Measurements from ENCODE around the gene COL25A1.

Gene COL25A1

GRCh38 chr4:109185951-109186350, 116.5 kb downstream of the COL25A1 start:
- TF ChIP-seq, protein P1, sequence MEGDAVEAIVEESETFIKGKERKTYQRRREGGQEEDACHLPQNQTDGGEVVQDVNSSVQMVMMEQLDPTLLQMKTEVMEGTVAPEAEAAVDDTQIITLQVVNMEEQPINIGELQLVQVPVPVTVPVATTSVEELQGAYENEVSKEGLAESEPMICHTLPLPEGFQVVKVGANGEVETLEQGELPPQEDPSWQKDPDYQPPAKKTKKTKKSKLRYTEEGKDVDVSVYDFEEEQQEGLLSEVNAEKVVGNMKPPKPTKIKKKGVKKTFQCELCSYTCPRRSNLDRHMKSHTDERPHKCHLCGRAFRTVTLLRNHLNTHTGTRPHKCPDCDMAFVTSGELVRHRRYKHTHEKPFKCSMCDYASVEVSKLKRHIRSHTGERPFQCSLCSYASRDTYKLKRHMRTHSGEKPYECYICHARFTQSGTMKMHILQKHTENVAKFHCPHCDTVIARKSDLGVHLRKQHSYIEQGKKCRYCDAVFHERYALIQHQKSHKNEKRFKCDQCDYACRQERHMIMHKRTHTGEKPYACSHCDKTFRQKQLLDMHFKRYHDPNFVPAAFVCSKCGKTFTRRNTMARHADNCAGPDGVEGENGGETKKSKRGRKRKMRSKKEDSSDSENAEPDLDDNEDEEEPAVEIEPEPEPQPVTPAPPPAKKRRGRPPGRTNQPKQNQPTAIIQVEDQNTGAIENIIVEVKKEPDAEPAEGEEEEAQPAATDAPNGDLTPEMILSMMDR (IDR thresholded peaks at IDR 0.05; ENCODE audit: low read depth, low read length), result no peak
- H3K4me3 ChIP-seq (ENCODE audit: low read depth, low read length), result no peak overlapping the region

DNA sequence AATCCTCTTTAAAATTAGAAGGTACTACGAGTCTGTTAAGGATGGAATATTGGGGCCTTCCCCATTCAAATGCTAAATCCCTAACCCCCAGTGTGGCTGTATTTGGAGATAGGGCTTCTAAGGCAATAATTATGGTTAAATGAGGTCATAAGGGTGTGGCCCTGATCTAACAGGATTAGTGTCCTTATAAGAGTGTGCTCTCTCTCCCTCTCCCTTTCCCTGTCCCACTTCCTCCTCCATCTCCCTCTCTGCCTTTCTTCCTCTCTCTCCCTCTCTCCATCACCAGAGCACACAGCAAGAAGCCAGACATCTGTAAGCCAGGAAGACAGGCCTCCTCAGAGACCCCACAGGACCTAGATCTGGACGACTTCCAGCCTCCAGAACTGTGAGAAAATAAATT, 116.9 kb downstream of the COL25A1 start:
- TF ChIP-seq, protein P1 (IDR thresholded peaks at IDR 0.05; ENCODE audit: low read depth, low read length), result no peak
- no peak overlapping the region for H3K4me3 ChIP-seq (ENCODE audit: low read depth, low read length)

DNA sequence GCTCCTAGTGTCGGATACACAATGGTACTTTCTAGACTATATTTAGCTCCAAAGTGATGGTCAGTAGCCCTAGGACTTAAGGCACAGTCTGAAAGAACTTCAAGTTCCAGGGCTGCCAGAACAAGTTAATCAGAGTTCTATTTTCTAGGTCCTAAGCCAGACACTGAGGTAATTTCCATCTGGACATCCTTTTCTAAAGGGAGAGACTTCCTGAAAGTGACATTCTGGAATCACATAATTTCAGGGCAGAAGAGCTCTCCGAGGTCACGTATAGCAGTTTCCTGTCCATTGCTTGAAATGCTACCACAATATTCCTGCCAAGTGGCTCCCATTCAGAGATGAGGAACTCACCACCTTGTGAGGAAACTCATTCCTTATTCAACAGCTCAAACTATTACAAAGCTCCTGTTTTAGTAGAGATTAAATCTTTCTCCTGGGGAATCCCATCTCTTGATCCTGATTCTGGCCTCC, 117.9 kb downstream of the COL25A1 start:
- TF ChIP-seq, protein P1 (IDR thresholded peaks at IDR 0.05; ENCODE audit: low read depth, low read length), result no peak
- no peak overlapping the region for H3K4me3 ChIP-seq (ENCODE audit: low read depth, low read length)

- TF ChIP-seq, protein P1 (IDR thresholded peaks at IDR 0.05; ENCODE audit: low read depth, low read length), result no peak
- no peak overlapping the region for H3K4me3 ChIP-seq (ENCODE audit: low read depth, low read length)
Measured at GRCh38 chr4:109183931-109184490, 118.4 kb downstream of the COL25A1 start.

- no peak overlapping the region for H3K4me3 ChIP-seq (ENCODE audit: low read depth, low read length)
- TF ChIP-seq, protein P1 (IDR thresholded peaks at IDR 0.05; ENCODE audit: low read depth, low read length), result no peak
Measured at GRCh38 chr4:109182696-109183095, 119.8 kb downstream of the COL25A1 start.

DNA sequence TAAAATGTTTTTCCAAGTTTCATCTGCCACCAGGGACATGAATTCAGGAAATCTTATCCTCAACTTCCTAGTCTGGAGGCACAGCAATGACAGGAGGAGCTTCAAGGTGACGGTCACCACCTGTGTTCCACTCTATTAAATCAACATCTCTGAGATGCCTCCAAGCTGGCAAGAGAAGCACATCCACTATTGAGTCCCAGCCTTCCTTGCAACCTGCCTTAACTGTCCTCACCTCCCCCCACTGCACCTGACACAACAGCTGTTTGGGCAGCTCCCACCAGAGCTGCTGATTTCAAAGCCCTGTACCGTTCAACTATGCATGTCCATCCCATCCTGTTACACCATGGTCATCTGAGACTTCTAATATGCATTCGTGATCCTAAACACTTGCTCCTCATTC, 123.4 kb downstream of the COL25A1 start:
- H3K4me3 ChIP-seq (ENCODE audit: low read depth, low read length), result no peak overlapping the region
- TF ChIP-seq, protein P1 (IDR thresholded peaks at IDR 0.05; ENCODE audit: low read depth, low read length), result no peak

DNA sequence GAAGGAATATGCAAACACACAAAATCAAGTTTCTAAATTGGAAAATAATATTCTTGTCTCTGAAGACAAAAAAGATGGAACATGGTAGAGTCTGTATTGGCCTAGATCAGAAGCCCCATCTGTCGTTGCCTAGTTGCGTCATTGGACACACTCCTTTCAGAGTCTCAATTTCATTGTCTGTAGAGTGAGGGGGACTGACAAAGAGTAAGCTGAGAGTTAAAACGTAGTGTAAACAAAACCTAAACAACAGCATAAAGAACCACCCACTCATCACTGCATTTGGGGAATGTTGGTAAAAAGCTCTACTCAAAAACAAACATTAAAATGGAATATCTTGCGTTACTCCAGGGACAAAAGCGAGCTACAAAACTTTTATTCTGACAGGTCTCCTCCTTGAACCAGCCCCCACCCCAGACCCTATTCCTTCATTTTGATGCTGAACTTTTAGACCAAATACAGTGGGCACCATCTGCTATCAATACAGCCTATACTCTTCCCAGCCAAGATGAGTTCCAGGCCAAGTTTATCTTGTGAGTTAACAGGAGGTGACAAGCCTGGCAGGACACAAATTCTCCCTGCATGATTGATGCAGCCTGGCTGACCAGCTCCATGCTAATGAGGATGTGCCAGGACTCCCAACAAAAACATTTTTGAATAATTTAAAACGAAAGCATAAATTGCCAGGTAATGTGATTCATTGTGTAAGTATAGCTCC, 125.2 kb downstream of the COL25A1 start:
- no peak overlapping the region for H3K4me3 ChIP-seq (ENCODE audit: low read depth, low read length)
- TF ChIP-seq, protein P1 (IDR thresholded peaks at IDR 0.05; ENCODE audit: low read depth, low read length), result no peak
